Suprapubic skin (tissue), 3 donors: ENCODE data around the gene TRPM6.

Experiments used
- EP300 ChIP-seq: sonication (generic); formaldehyde crosslinking; IDR thresholded peaks from one replicate; pipeline ENCODE4 v1.6.1; 2017; ENCODE audit warnings: antibody characterized with exemption
- POLR2A ChIP-seq, 2 donors: fragments of 450-650 bp; IDR thresholded peaks; one replicate each; pipeline ENCODE4 v1.6.1; 2017; ENCODE audit warnings: antibody characterized with exemption in 2 of 2, mild to moderate bottlenecking in 2 of 2, moderate library complexity in 2 of 2
- TF ChIP-seq, protein P1 (sequence below), 2 donors: fragments of 200-600 bp in 1 of 2; fragments of 450-650 bp in 1 of 2; sonication (generic) in 1 of 2; IDR thresholded peaks; one replicate each; pipeline ENCODE4 v1.5.1; 2016 to 2019; ENCODE audit warnings: antibody characterized with exemption in 2 of 2, mild to moderate bottlenecking in 1 of 2, moderate library complexity in 1 of 2

DNA sequence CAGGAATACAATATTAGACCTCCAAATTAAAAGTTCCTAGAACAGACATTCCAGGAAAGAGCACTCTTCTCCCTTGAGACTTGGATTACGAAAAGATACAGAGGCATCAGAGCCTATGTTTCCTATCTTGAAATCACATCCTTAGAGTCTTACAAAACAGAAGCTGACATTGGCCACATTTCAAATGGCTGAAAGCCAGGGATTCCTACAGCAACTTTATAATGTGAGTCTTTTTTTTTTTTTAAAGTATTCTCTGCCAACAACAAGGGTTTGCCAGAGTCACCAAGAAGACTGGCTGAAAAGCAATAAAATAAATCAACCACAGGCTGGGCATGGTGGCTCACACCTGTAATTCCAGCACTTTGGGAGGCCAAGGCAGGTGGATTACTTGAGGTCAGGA is 63.1 kb downstream of the TRPM6 start:
- TF ChIP-seq, protein P1, sequence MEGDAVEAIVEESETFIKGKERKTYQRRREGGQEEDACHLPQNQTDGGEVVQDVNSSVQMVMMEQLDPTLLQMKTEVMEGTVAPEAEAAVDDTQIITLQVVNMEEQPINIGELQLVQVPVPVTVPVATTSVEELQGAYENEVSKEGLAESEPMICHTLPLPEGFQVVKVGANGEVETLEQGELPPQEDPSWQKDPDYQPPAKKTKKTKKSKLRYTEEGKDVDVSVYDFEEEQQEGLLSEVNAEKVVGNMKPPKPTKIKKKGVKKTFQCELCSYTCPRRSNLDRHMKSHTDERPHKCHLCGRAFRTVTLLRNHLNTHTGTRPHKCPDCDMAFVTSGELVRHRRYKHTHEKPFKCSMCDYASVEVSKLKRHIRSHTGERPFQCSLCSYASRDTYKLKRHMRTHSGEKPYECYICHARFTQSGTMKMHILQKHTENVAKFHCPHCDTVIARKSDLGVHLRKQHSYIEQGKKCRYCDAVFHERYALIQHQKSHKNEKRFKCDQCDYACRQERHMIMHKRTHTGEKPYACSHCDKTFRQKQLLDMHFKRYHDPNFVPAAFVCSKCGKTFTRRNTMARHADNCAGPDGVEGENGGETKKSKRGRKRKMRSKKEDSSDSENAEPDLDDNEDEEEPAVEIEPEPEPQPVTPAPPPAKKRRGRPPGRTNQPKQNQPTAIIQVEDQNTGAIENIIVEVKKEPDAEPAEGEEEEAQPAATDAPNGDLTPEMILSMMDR (IDR thresholded peaks at IDR 0.05): no peak
- no peak for TF ChIP-seq POLR2A (IDR thresholded peaks at IDR 0.05)
- TF ChIP-seq EP300: no peak
